Glomerular endothelial cell (primary cell): ENCODE data around the gene DEDD2. TPM values are rescaled to one million over a fixed set of nuclear protein-coding genes. Genes with fewer than 3 reads are reported as not detected.
A peak's percentile ranks its signal among the peaks of the same experiment; 100 is the strongest.
"Not testable (repeated sequence)": the region's sequence is repeated elsewhere in the genome, so short reads cannot be mapped to it uniquely, and the experiment has no call there.

Experiments
- DNase-seq: peaks from one replicate; pipeline ENCODE4 v3.0.0-alpha.2; 2011; ENCODE audit warnings: low read depth, low spot score; ENCODE audit errors: extremely low read depth
- total RNA-seq: library from RNA; depleted of rRNA; stranded (reverse); fragments of >200 nt; gene quantifications from 2 replicates; pipeline ENCODE4 v1.2.3, GENCODE V29; 2015

Gene DEDD2, protein sequence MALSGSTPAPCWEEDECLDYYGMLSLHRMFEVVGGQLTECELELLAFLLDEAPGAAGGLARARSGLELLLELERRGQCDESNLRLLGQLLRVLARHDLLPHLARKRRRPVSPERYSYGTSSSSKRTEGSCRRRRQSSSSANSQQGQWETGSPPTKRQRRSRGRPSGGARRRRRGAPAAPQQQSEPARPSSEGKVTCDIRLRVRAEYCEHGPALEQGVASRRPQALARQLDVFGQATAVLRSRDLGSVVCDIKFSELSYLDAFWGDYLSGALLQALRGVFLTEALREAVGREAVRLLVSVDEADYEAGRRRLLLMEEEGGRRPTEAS
- 34.5 and 35.9 TPM in 2 replicates for total RNA-seq

DNA sequence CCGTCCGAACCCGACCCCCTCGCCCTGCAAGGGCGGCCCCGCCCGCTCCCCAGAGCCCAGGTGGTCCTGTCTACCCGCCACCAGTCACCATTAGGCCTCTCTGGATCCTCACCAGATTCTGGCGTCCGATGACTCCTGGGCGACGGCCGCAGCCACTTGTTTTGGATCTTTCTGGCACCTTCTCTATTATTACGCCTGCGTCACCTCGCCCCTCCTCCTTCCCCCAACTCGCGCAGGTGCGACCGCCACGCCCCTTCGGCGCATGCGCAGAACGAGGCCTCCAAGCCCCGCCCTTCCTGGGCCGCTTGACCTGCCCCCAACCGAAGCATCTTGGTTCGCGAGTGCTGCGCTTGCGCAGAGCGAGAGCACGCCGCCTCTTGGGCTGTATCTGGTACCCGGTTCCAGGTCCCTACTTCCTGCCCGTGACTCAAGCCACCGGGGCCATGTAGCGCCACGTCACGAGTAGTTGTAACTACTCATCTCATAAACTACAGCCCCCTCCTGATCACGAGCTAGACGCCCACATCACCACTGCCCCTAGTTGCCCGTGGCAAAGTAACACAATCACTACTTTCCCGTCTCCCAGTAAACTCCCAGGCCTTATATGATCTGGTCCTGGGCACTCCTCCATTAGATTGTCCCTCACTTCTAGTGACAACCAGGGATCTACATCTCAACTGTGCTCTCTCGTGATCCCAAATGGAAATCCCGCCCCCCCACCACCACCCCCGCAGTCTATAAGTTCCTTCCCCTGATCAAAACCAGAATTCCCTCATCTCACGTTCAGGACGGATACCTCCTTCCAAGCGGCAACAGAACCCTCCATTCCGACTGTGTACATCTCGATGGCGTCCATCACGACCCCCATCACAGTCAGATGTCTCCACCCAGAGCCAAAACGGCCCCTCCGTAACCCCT is at the start of gene DEDD2:
TSS of gene DEDD2 (minus strand) at position 158 of the 918 bp plus-strand sequence. CDS start 670 bp downstream, outside the sequence.
- DNase-seq: peak; percentile 91

DNA sequence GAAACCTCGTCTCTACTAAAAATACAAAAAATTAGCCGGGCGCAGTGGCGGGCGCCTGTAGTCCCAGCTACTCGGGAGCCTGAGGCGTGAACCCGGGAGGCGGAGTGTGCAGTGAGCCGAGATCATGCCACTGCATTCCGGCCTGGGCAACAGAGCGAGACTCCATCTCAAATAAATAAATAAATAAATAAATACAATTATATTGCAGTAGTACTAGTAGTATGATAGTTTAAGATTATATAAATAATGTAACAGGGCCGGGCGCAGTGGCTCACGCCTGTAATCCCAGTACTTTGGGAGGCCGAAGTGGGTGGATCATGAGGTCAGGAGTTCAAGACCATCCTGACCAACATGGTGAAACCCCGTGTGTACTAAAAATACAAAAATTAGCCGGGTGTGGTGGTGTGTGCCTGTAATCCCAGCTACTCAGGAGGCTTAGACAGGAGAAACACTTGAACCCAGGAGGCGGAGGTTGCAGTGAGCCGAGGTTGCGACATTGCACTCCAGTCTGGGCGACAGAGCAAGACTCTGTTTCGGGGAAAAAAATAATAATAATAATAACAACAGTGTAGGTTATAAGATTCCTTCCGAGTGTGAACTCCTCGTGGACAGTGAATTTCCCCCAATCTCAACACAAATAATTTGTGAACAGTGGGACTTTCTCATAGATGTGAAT is 49.6 kb upstream of the DEDD2 start:
- not testable (repeated sequence) for DNase-seq

DNA sequence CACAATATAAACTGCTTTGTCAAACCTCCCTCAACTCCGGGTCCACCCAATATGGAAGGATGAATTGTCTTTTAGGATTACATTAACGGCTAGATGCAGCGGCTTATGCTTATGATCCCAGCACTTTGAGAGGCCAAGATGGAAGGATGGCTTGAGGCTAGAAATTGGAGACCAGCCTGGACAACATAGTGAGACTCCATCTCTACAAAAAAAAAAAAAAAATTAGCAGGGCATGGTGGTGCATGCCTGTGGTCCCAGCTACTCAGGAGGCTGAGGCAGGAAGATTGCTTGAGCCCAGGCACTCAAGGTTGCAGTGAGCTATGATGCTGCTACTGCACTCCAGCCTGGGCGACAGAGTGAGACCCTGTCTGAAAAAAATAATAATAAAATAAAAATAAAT is 48.6 kb upstream of the DEDD2 start:
- not testable (repeated sequence) for DNase-seq

DNA sequence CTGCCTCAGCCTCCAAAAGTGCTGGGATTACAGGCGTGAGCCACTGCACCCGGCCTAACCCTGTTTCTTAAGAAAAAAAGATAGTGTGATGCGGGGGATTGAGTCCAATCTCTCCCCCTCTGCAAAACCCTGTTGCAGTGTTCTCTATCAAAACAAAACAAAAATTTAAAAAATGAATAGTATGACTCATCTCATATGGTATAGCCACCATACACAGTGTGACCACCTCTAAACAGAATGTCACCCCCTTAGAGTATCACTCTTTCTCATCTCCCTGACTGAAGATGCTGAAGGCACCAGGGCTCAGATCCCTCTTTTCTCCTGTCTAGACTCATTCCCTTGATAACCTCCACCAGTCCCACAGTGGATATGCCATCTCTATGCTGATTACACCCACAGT is 44.3 kb upstream of the DEDD2 start:
- DNase-seq: no peak

DNA sequence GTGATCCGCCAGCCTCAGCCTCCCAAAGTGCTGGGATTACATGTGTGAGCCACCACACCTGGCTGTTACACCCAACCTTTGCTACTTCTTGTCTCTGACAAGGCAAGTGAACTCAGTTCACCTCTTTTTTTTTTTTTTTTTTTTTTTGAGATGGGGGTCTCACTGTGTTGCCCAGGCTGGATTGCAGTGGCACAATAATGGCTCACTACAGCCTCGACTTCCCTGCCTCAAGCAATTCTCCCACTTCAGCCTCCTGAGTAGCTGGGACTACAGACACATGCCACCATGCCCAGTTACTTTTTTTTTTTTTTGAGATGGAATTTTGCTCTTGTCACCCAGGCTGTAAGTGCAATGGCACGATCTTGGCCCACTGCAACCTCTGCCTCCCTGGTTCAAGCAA is 40.4 kb upstream of the DEDD2 start:
- not testable (repeated sequence) for DNase-seq

DNA sequence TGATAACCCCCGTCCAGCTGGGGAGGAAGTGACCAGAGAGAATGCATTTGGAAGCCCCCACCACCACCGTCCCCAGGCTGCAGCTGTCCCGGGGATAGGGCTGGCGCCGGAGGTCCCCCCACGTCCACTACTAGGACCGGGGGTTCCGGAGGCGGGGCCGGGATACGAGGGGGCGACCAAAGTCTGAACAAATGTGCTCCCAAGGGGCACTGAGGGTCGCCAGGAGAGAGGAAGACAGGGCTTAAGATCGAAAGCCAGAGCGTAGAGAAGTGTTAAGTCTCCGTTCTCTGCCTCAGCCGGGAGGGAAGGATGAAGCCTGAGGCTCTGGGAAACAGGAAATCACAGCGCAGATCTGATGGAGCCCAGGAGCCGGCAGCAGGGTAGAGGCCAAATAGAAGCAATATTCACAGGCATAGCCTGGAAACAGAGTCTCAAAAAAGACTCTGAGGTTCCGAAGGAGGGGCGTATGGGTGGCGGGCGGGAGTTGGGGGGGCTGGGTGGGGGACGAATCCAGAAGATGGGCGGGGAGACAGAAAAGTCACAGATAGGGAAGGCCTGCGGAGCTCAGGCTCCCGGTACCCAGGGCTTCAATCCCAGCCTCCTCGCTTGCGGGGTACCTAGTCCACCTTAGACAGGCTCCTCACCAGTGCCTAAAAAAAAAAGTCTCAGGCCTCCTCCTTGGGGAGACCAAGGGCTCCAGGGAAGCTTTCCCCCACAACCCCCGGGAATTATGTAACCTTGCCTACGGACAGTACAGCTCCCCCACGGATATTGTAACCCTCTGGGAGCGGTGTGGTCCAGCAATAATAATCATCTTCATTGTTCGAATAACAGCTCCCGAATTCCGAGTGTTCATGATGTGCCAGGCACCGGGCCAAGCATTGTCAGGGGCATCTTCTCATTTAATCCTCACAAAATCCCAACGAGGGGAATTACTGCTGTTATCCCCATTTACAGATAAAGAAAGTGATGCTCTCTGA is 38.6 kb upstream of the DEDD2 start:
- no peak for DNase-seq

DNA sequence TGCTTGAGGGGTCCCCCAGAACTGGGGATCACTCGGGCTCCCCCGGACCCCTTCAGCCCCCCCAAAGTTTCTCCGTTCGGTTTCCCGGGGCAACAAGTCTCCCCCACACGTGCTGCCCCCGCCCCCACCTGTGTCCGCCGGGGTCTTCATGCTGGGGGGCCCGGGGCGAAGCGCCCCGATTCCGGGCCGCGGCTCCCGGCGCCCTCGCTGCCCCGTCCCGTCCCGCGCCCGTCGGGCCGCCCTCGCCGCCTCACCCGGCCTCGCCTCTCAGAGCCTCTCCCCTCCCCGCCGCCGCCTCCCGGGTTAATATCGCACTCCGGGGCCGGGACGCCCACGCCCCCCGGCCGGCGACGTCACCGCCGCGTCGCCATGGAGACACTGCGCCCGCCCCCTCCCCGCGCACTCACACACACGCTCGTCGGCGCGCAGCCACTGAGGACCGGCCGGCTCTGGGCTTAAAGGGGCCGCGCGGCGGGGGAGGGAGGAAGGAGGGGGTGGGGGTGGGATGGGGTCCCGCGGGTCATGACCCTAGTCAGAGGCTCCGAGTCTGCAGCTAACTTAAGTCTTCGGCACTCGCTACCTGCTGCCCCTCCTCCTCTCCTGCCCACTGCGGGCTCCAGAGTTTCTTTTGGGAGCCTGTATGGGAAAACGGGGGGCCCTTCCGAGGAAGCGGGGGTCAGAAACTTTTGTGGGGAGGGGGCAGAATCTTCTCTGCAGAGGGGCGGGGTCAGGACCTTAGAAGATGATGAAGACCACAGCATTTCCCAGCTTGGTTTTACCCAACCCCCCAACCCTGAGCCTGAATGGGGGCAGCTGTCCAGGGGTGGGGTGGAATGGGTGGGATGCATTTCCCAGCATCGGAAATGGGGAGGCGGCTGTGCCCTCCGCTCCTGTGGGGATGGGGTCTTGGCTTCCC is 37.6 kb upstream of the DEDD2 start, which contains the start of gene ERF:
TSS of gene ERF (minus strand) at position 279 of the 916 bp plus-strand sequence. CDS start at position 150, 129 bp downstream.
- no peak for DNase-seq

DNA sequence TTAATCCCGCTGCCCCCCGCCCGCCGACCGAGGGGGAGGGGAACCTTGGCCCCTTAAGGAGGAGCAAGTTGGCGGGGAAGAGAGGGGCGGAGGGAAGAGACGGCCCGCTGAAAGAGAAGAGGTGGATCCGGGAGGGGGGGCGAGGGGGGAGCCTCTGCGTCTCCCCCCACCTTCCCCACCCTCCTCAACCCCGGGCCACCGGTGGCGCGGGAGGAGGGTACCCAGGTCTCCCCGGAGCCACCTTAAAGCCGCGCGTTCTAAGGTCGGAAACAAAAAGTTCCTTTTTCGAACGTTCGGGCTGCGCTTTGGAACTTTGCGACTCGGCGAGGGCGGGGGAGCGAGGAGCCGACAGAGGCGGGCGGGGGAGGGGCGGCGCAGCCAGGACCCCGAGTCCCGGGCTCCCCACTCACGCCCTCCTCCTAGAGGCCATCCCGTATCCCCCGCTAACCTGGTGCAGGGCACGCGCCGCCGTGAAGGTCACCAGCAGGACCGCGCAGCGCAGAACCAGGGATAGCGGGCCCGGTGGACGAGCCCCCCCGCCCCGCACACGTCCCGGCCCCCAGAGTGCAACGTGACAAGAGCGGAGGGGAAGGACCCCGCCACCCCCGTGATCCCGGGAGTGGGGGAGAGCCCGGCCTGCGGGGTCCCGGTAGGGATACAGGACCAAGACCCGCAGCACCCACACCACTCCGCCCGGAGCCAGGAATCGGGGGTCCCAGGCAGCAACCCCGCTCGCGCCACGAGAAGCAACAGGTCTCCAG is 36.8 kb upstream of the DEDD2 start:
- no peak for DNase-seq

DNA sequence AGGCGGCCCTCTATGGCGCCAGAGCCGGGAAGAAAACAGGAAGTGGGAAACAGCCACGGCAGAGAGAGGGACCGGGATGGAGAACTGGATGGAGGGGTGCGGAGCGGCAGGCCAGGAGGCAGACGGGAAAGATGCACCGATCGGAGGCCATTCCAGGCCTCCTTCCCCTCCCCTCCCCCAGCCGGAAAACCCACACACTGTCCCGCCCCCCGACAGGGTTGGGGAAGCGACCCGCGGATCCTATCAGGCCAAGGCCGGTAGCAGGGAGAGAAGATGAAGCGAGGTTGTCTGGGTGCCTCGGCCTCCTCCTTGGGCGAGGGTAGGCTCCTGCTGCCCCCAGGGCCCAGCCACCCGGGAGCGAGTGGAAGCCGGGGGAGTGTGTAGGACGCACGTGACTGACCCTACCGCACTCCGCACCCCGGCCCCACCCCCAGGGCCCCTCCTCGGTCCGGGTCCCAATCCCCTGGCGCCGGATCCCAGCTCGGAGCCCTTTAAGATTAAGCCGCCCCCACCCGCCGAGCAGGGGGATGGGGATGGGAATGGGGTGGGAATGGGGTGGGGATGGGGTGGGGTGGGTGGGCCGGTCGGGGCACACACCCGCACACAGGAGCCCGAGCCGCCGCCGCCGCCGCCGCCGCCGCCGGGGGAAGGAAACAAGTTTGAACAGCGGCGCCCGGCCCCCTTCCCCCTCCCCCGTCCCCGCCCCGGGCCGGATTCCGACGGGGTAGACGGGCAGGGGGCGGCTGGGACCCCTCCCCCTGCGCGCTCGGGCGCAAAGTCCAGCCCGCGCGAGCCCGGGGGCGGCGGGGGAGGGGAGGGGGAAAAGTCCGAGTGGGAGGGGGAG is 36.0 kb upstream of the DEDD2 start:
- no peak for DNase-seq

DNA sequence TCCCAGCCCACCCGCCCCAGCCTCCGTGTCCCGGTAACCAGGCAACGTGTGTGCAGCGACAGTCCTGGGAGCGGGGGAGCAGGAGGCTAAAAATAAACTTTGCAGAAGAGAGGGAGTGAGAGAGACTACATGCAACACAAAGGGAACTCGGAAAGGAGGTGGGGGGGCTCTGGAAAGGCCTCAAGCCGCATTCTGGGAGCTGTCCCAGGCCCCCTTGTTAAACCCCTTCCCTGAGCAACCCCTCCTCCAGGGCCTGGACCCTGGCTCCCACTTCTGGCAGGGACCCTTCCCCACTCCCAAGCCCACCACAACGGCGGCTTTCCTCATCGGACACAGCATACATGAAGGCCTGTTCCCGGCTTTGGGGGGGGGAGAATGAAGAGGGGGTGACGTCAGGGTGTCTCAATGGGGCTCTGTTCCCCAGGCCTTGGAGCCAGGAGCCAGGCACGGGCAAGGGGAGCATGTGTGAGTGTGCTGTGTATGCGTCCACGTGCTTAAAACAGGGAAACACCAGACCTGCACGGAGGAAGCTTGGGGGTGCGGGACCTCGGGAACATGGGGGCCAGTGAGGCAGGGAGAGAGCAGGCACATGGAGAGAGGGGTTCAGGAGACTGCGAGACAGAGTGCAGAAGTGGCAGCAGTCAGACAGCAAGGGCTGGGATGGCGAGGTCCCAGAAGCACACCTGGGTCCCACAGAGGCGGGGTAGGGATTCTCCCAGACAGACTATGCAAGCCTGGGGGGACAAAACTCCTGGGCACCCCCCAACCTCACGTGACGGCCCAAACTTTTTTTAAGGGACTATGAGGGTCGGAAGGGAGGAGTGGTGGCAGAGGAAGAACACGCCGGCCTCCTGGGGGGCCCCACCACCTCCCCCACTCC is 35.1 kb upstream of the DEDD2 start:
- no peak for DNase-seq

DNA sequence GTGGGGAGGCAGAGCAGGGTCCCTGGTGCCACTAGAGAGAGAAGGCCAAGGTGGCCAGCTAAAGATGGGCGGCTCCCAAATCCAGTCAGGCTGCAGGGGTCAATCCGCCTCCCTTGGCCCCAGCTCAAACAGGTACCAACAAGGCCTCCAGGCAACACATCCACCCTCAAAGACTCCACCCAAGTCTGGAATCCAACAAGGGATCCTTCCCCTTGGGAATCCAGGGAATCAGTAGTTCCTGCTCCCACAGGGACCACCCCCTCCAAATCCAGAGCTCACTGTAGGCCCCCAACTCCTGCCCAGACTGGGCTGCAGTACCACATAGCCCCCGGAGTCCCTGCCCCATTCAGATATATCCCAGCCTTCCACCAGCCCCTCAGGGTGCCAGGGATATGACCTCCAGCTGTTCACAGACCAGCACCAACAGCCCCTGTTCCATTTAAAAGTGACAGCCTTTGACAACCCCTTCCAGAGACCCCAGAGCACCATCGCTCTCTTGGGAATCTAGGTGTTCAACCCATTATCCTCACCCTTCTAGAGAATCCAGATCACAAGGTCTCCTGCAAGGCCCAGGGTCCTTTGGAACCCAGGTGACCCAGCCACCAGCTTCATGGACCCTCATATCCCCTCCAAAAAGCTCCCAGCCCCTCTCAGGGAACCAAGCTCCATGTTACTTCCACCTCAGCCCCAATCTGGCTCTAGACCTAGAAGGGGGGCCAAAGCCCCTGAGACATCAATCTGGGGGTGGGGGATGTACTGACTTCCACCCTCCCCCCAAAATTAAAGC is 34.3 kb upstream of the DEDD2 start:
- DNase-seq: no peak

DNA sequence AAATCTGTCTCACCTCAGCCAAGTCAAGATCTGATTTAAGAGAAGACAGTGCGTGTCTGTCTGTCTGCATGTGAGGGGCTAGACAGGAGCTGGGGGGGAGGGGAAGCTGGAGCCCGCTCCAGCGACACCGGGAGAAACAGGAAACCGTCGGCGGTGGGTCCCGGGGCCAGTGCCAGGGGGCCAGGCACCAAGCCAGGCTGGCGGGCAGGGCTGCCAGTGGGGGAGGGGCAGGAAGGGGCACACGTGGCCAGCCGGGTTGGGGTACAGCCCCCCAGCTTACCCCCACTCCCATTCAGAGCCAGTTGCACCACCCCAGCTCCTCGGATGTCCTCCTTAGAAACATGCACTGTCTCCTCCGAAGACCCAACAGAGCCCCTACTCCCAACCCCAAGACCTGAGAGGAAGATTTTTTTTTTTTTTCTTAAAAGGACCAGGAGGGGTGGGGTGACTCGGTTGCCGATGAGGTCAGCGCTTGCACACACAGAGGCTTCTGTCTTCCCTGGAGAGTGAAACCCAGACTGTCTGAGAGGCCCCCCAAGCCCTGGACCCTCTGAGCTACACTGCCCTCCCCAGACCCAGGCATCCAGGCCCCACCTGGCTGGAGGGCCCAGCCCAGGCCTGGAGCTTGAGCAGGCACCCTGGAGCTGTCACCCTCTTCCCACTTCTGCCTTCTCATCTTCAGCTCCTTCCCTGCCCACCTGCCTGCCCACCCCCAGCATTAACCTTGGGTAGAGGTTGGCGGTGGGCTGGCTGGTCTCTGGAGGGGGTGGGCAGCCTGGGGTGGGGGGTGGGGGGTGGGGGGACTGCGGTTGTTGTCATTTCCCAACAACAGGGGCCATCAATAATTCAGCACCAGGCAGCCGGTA is 33.4 kb upstream of the DEDD2 start:
- no peak for DNase-seq

DNA sequence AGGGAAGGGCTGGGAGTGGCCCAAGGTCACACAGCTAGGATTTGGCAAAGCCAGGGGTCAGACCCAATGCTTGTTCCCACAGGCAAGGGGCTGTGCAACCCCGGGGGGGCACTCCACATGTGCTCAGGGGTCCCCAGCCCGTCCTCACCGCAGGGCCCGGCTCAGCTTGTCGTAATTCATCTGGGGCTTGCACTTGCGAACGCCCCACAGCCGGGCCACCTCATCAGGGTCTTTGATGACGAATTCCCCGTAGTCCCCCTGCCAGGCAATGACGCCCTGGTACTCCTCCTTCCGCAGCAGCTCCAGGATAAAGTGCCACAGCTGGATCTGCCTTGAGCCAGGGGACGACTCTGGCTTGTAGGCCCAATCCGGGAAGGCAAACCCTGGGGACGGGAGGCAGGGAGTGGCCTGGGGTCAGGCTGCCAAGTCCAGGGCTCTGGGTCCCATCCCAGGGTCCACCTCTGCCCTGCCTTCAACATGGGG is 32.7 kb upstream of the DEDD2 start:
- DNase-seq: no peak

DNA sequence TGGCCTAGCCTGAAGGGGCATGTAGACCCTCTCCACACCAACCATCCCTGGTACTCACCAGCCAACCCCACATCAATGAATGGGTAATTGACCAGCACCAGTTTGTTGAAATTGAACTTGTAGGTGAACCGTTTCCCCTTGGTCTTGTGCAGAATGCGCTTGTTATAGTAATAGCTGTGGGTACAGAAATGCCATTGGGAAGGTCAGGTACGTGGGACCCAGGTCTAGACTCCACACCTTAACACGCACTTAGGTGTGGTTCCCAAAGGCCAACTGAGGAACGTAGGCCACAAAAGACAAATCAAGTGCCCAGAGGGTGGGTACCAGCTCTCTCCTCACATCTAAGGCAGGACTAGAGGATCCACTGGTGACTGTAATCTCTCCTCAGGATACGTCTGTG is 32.3 kb upstream of the DEDD2 start:
- DNase-seq: no peak
